K562 (cell line): ENCODE measurements around the gene ZNF326.

Source experiments
- CHD4 ChIP-seq: fragments of 200-600 bp; sonication (generic); IDR thresholded peaks from 3 replicates; pipeline ENCODE4 v1.6.1; 2012; ENCODE audit warnings: low read depth, mild to moderate bottlenecking, mixed read lengths, low read length, inconsistent platforms; ENCODE audit not compliant: insufficient read depth, insufficient replicate concordance, poor library complexity, severe bottlenecking
- CTCF ChIP-seq, 3 experiments: IDR thresholded peaks in 2 of 3; conservative IDR thresholded peaks in 1 of 3; 2 replicates each; pipeline ENCODE4 v1.5.1; 2011 to 2012; ENCODE audit warnings: low read length in 3 of 3, mild to moderate bottlenecking in 3 of 3, control low read depth in 2 of 3, improper control_type of control experiment in 1 of 3, inconsistent platforms in 1 of 3, low read depth in 1 of 3, mixed read lengths in 1 of 3, moderate library complexity in 1 of 3; ENCODE audit not compliant: insufficient read depth in 2 of 3
- FOSL1 ChIP-seq: fragments of 200-800 bp; sonication (Bioruptor generic); conservative IDR thresholded peaks from 2 replicates; pipeline ENCODE4 v1.6.1; 2016; ENCODE audit warnings: missing genetic modification characterization, missing compliant biosample characterization
- FOXA3 ChIP-seq, 2 experiments: fragments of 450-650 bp in 1 of 2; sonication (generic) in 1 of 2; formaldehyde crosslinking; IDR thresholded peaks in 1 of 2; conservative IDR thresholded peaks in 1 of 2; 2 replicates each; pipeline versions ENCODE4 v1.4.0 to v1.8.0; 2020 to 2022; ENCODE audit warnings: mild to moderate bottlenecking in 2 of 2, missing genetic modification reagents in 1 of 2
- JUND ChIP-seq, 2 experiments: IDR thresholded peaks; 2 replicates in 1 of 2; 3 replicates in 1 of 2; pipeline ENCODE4 v1.6.1; 2011; ENCODE audit warnings: borderline replicate concordance in 2 of 2, low read depth in 2 of 2, low read length in 2 of 2, improper control_type of control experiment in 1 of 2, missing biosample characterization in 1 of 2, missing genetic modification characterization in 1 of 2, missing genetic modification reagents in 1 of 2
- MTA3 ChIP-seq: fragments of 450-650 bp; formaldehyde crosslinking; IDR thresholded peaks from 2 replicates; pipeline ENCODE4 v1.6.1; 2017; ENCODE audit warnings: mild to moderate bottlenecking, borderline replicate concordance
- POLR3A ChIP-seq: IDR thresholded peaks from 2 replicates; pipeline ENCODE4 v1.6.1; 2011; ENCODE audit warnings: borderline replicate concordance, mild to moderate bottlenecking, moderate library complexity; ENCODE audit not compliant: insufficient read length, insufficient read depth; ENCODE audit errors: extremely low read depth
- ZMIZ1 ChIP-seq, 2 experiments: fragments of 150-350 bp in 1 of 2; IDR thresholded peaks; 2 replicates each; pipeline ENCODE4 v1.6.1; 2012 to 2016; ENCODE audit warnings: low read depth in 2 of 2, low read length in 2 of 2, mild to moderate bottlenecking in 1 of 2, moderate library complexity in 1 of 2
- ZNF282 ChIP-seq: sonication (generic); formaldehyde crosslinking; IDR thresholded peaks from 2 replicates; pipeline ENCODE4 v1.8.1; 2023; ENCODE audit warnings: missing genetic modification reagents

GRCh38 chr1:90007979-90008404, 13.1 kb downstream of the ZNF326 start:
- TF ChIP-seq ZMIZ1 (IDR thresholded peaks at IDR 0.05; ENCODE audit: low read depth in 2 of 2, low read length in 2 of 2) = no peak
- no peak for TF ChIP-seq FOXA3 (CRISPR knock-in tag; conservative IDR thresholded peaks at IDR 0.05 in 1 of 2, IDR thresholded peaks at IDR 0.05 in 1 of 2)
- no peak for TF ChIP-seq ZNF282 (CRISPR knock-in tag)
- no peak for TF ChIP-seq CHD4
- TF ChIP-seq CTCF (IDR thresholded peaks at IDR 0.05 in 2 of 3, conservative IDR thresholded peaks at IDR 0.05 in 1 of 3; ENCODE audit: insufficient read depth in 2 of 3, low read depth in 1 of 3, low read length in 3 of 3) = no peak
- TF ChIP-seq MTA3 = no peak
- TF ChIP-seq POLR3A = no peak
- no peak; the same call in 1 of the 2 replicates for TF ChIP-seq FOSL1
- TF ChIP-seq JUND (IDR thresholded peaks at IDR 0.05; ENCODE audit: borderline replicate concordance, low read depth, low read length) = no peak
- TF ChIP-seq JUND (tag; IDR thresholded peaks at IDR 0.05; ENCODE audit: borderline replicate concordance, low read depth, low read length) = no peak
